ENCODE results near the gene ZNF681.

GRCh38 chr19:23777216-23777615 is 18.5 kb upstream of the ZNF681 start:
- TF ChIP-seq EP300 (IDR thresholded peaks at IDR 0.05) (no peak), POLR2A (IDR thresholded peaks at IDR 0.05; ENCODE audit: low read depth) (no peak)
